HCT116 (cell line): ENCODE data around the gene CCNL1. TPM values are rescaled to one million over a fixed set of nuclear protein-coding genes. Genes with fewer than 3 reads are reported as not detected.

ENCODE experiments used
- ATAC-seq: fragments of 200-7000 bp; cut with Tn5 transposase; 2 replicates; pipeline ENCODE4 v1.9.1; 2020; ENCODE audit warnings: mild to moderate bottlenecking, moderate library complexity
- BruUV-seq: library from RNA; stranded (reverse); fragments of 400-500 nt; replicated peaks from 2 replicates; lab custom pipeline; 2021; lab: Mats Ljungman, UMichigan
- CTCF ChIA-PET: fragments of 300-600 bp; sonication (Branson Sonifier 250); formaldehyde crosslinking; loops from one replicate; lab custom pipeline; 2021; ENCODE audit warnings: antibody characterized with exemption; lab: Charles Lee
- POLR2A ChIA-PET: fragments of 300-600, 350-600 bp; sonication (Branson Sonifier 250); formaldehyde crosslinking; loops from one replicate; lab custom pipeline; 2021; ENCODE audit warnings: antibody characterized with exemption; lab: Charles Lee
- RAD21 ChIA-PET, 2 experiments: fragments of 300-600 bp; sonication (Branson Sonifier 250); formaldehyde crosslinking; loops; one replicate each; lab custom pipeline; 2023; ENCODE audit warnings: low total read pairs in 2 of 2; ENCODE audit not compliant: uncharacterized antibody in 2 of 2, unreplicated experiment in 2 of 2, low non-redundant PET in 1 of 2; lab: Charles Lee
- DNase-seq: peaks from one replicate; pipeline ENCODE4 v3.0.0-alpha.2; 2010; ENCODE audit warnings: low read depth, low spot score
- H2AFZ ChIP-seq: fragments of 200-600 bp; shearing (Covaris generic), sonication (generic); 2 replicates; pipeline ENCODE4 v1.6.1; 2017; ENCODE audit warnings: low read depth, mixed run types, mixed read lengths, antibody characterized with exemption, low read length; ENCODE audit not compliant: poor library complexity, severe bottlenecking
- H3K27ac ChIP-seq: 2 replicates; pipeline ENCODE4 v1.5.1; 2012; ENCODE audit warnings: low read depth, low read length
- H3K27me3 ChIP-seq: fragments of 200-600 bp; sonication (generic); 2 replicates; pipeline ENCODE4 v1.6.1; 2016; ENCODE audit warnings: mixed run types, low read length, mixed read lengths; ENCODE audit not compliant: insufficient read depth
- H3K36me3 ChIP-seq, 2 experiments: fragments of 200-500 bp in 1 of 2; fragments of 200-600 bp in 1 of 2; sonication (Bioruptor generic) in 1 of 2; sonication (generic) in 1 of 2; 2 replicates each; pipeline versions ENCODE4 v1.5.1 to v1.6.1; 2014 to 2016; ENCODE audit warnings: low read length in 2 of 2, inconsistent platforms in 1 of 2, mixed read lengths in 1 of 2, mixed run types in 1 of 2; ENCODE audit not compliant: insufficient read depth in 2 of 2, control insufficient read depth in 1 of 2
- H3K4me1 ChIP-seq, 2 experiments: fragments of 200-600 bp in 1 of 2; sonication (generic) in 1 of 2; 2 replicates each; pipeline versions ENCODE4 v1.5.1 to v1.6.1; 2012 to 2017; ENCODE audit warnings: low read length in 2 of 2, inconsistent platforms in 1 of 2, mild to moderate bottlenecking in 1 of 2, mixed read lengths in 1 of 2, mixed run types in 1 of 2, moderate library complexity in 1 of 2; ENCODE audit not compliant: insufficient read depth in 2 of 2, control insufficient read depth in 1 of 2
- H3K4me2 ChIP-seq: fragments of 200-600 bp; sonication (generic); 2 replicates; pipeline ENCODE4 v1.6.1; 2017; ENCODE audit warnings: mixed run types, low read length, mixed read lengths
- H3K4me3 ChIP-seq, 2 experiments: fragments of 200-600 bp in 1 of 2; sonication (generic) in 1 of 2; replicated peaks in 1 of 2; 2 replicates each; pipeline ENCODE4 v1.5.1; 2011 to 2016; ENCODE audit warnings: low read length in 2 of 2, control low read depth in 1 of 2, low read depth in 1 of 2, mild to moderate bottlenecking in 1 of 2, mixed read lengths in 1 of 2, mixed run types in 1 of 2
- H3K79me2 ChIP-seq: fragments of 200-600 bp; sonication (generic); 2 replicates; pipeline ENCODE4 v1.6.1; 2017; ENCODE audit warnings: mild to moderate bottlenecking, mixed run types, low read length, moderate library complexity, mixed read lengths; ENCODE audit not compliant: insufficient read depth
- H3K9ac ChIP-seq: fragments of 200-600 bp; sonication (generic); 2 replicates; pipeline ENCODE4 v1.6.1; 2016; ENCODE audit warnings: low read length, mixed read lengths
- H3K9me2 ChIP-seq: fragments of 200-600 bp; sonication (generic), shearing (Covaris generic); 2 replicates; pipeline ENCODE4 v1.6.1; 2017; ENCODE audit warnings: mixed run types, mild to moderate bottlenecking, moderate library complexity; ENCODE audit not compliant: insufficient read depth
- H3K9me3 ChIP-seq, 2 experiments: fragments of 200-500 bp in 1 of 2; fragments of 200-600 bp in 1 of 2; sonication (Bioruptor generic) in 1 of 2; sonication (generic) in 1 of 2; 2 replicates each; pipeline ENCODE4 v1.6.1; 2014 to 2017; ENCODE audit warnings: low read length in 2 of 2, mixed read lengths in 2 of 2, inconsistent platforms in 1 of 2, low read depth in 1 of 2, mild to moderate bottlenecking in 1 of 2, mixed run types in 1 of 2, moderate library complexity in 1 of 2; ENCODE audit not compliant: control insufficient read depth in 1 of 2, insufficient read depth in 1 of 2
- H4K20me1 ChIP-seq: fragments of 200-600 bp; sonication (generic), shearing (Covaris generic); 2 replicates; pipeline ENCODE4 v1.6.1; 2017; ENCODE audit warnings: mixed run types, mild to moderate bottlenecking, moderate library complexity; ENCODE audit not compliant: insufficient read depth
- FOSL1 ChIP-seq: IDR thresholded peaks from 2 replicates; pipeline ENCODE4 v1.6.1; 2012; ENCODE audit warnings: low read depth
- RAD21 ChIP-seq: IDR thresholded peaks from 2 replicates; pipeline ENCODE4 v1.6.1; 2012; ENCODE audit warnings: low read depth, mild to moderate bottlenecking
- SRF ChIP-seq: IDR thresholded peaks from 2 replicates; pipeline ENCODE4 v1.6.1; 2012; ENCODE audit warnings: low read depth
- YY1 ChIP-seq: IDR thresholded peaks from 2 replicates; pipeline ENCODE4 v1.6.1; 2011; ENCODE audit warnings: low read length, low read depth, moderate library complexity, mild to moderate bottlenecking; ENCODE audit not compliant: insufficient replicate concordance; ENCODE audit errors: extremely low read depth
- ZFX ChIP-seq: fragments of 450-650 bp; IDR thresholded peaks from 2 replicates; pipeline ENCODE4 v1.6.1; 2017
- ZNF274 ChIP-seq: fragments of 200-500 bp; sonication (Bioruptor generic); IDR thresholded peaks from 2 replicates; pipeline ENCODE4 v1.6.1; 2014; ENCODE audit warnings: mild to moderate bottlenecking, low read depth, low read length, inconsistent platforms
- intact Hi-C: fragments of 100-400 bp; cut with micrococcal nuclease; formaldehyde crosslinking; loops from 2 replicates; pipeline ENCODE4 v1.10.0; 2022
- total RNA-seq: library from RNA; stranded (reverse); gene quantifications from one replicate; pipeline ENCODE4 v1.2.1, GENCODE V29; 2021; ENCODE audit not compliant: unreplicated experiment
- TF ChIP-seq, protein P1 (sequence below): IDR thresholded peaks from 2 replicates; pipeline ENCODE4 v1.6.1; 2012
- TF ChIP-seq, protein P2 (sequence below): IDR thresholded peaks from 2 replicates; pipeline ENCODE4 v1.6.1; 2012; ENCODE audit warnings: low read depth
- TF ChIP-seq, protein P3 (sequence below): IDR thresholded peaks from 2 replicates; pipeline ENCODE4 v1.6.1; 2011; ENCODE audit warnings: mild to moderate bottlenecking, low read length, moderate library complexity; ENCODE audit not compliant: insufficient replicate concordance; ENCODE audit errors: extremely low read depth

Gene CCNL1
- total RNA-seq, 1 experiment from 2014 or later = 96.7 TPM

DNA sequence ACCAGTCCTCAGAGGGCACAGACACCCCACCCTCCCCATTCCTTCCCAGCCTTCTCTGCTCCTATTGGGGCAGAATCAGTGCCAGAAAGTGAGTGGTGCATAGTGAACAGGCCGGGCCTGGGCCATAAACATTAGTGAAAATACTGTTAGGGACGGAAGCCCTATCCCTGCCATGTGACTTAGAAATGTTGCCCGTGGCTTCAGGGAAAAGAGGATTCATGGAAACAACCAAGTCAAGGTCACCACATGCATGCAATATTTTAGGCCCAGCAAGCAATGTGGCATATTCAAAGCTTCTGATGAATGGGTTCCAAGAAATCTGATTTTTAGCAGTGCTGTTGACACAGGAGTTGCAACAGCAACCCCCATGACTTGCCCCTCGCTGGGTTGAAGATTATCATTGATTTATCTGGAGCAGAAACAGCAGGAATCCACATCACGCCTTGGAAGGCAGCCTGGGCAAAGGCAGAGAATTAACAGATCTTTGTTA is 52.3 kb downstream of the CCNL1 start:
- H3K9me2 ChIP-seq = no peaks in the 10 kb centered on the region
- ATAC-seq = no peak
- RAD21 ChIA-PET = no interaction called here
- CTCF ChIA-PET = no interaction called here
- no peak overlapping the region for H3K4me2 ChIP-seq
- no peak overlapping the region for H2AFZ ChIP-seq
- POLR2A ChIA-PET = no interaction called here
- TF ChIP-seq, protein P1, sequence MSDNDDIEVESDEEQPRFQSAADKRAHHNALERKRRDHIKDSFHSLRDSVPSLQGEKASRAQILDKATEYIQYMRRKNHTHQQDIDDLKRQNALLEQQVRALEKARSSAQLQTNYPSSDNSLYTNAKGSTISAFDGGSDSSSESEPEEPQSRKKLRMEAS = no peak
- TF ChIP-seq, protein P2, sequence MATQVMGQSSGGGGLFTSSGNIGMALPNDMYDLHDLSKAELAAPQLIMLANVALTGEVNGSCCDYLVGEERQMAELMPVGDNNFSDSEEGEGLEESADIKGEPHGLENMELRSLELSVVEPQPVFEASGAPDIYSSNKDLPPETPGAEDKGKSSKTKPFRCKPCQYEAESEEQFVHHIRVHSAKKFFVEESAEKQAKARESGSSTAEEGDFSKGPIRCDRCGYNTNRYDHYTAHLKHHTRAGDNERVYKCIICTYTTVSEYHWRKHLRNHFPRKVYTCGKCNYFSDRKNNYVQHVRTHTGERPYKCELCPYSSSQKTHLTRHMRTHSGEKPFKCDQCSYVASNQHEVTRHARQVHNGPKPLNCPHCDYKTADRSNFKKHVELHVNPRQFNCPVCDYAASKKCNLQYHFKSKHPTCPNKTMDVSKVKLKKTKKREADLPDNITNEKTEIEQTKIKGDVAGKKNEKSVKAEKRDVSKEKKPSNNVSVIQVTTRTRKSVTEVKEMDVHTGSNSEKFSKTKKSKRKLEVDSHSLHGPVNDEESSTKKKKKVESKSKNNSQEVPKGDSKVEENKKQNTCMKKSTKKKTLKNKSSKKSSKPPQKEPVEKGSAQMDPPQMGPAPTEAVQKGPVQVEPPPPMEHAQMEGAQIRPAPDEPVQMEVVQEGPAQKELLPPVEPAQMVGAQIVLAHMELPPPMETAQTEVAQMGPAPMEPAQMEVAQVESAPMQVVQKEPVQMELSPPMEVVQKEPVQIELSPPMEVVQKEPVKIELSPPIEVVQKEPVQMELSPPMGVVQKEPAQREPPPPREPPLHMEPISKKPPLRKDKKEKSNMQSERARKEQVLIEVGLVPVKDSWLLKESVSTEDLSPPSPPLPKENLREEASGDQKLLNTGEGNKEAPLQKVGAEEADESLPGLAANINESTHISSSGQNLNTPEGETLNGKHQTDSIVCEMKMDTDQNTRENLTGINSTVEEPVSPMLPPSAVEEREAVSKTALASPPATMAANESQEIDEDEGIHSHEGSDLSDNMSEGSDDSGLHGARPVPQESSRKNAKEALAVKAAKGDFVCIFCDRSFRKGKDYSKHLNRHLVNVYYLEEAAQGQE = no peak
- TF ChIP-seq, all 23 proteins: peak for 0
- intact Hi-C loops = no loop called here
- H4K20me1 ChIP-seq = no peaks in the 10 kb centered on the region
- no peak overlapping the region for H3K4me3 ChIP-seq
- DNase-seq = no peak
- H3K9me3 ChIP-seq = no peaks in the 10 kb centered on the region
- no peaks in the 10 kb centered on the region for H3K27me3 ChIP-seq
- H3K27ac ChIP-seq = no peak overlapping the region
- no peaks in the 10 kb centered on the region for H3K36me3 ChIP-seq
- no peak overlapping the region for H3K9ac ChIP-seq
- BruUV-seq = no TSS peak
- H3K79me2 ChIP-seq = no peaks in the 10 kb centered on the region
- H3K4me1 ChIP-seq = peaks cover 0 to 4% of the 10 kb centered on the region in 2 experiments; a peak in 1 of 4 replicates

- Histone ChIP-seq H3K27me3 (no peaks in the 10 kb centered on the region), H4K20me1 (no peaks in the 10 kb centered on the region), H2AFZ (no peak overlapping the region), H3K4me2 (no peak overlapping the region), H3K27ac (no peak overlapping the region), H3K4me1 (peaks cover 0 to 4% of the 10 kb centered on the region in 2 experiments; a peak in 1 of 4 replicates), H3K9me2 (no peaks in the 10 kb centered on the region), H3K4me3 (no peak overlapping the region), H3K79me2 (no peaks in the 10 kb centered on the region), H3K36me3 (no peaks in the 10 kb centered on the region), H3K9ac (no peak overlapping the region), H3K9me3 (no peaks in the 10 kb centered on the region)
- DNase-seq (no peak), ATAC-seq (no peak)
- intact Hi-C loops = no loop called here
- CTCF ChIA-PET = no interaction called here
- BruUV-seq = no TSS peak
- RAD21 ChIA-PET = no interaction called here
- POLR2A ChIA-PET = no interaction called here
- TF ChIP-seq YY1 = no peak
- no peak for TF ChIP-seq SRF
- no peak for TF ChIP-seq FOSL1
- TF ChIP-seq, protein P2 = no peak
- TF ChIP-seq RAD21 = no peak
- TF ChIP-seq ZFX = no peak
- no peak for TF ChIP-seq ZNF274
- TF ChIP-seq, protein P3, sequence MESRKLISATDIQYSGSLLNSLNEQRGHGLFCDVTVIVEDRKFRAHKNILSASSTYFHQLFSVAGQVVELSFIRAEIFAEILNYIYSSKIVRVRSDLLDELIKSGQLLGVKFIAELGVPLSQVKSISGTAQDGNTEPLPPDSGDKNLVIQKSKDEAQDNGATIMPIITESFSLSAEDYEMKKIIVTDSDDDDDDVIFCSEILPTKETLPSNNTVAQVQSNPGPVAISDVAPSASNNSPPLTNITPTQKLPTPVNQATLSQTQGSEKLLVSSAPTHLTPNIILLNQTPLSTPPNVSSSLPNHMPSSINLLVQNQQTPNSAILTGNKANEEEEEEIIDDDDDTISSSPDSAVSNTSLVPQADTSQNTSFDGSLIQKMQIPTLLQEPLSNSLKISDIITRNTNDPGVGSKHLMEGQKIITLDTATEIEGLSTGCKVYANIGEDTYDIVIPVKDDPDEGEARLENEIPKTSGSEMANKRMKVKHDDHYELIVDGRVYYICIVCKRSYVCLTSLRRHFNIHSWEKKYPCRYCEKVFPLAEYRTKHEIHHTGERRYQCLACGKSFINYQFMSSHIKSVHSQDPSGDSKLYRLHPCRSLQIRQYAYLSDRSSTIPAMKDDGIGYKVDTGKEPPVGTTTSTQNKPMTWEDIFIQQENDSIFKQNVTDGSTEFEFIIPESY = no peak
These were observed 52.9 kb downstream of the CCNL1 start for GRCh38 chr3:157107037-157107436.
